Measurements from ENCODE around the gene MX1.

The MX1 gene

GRCh38 chr21:41494242-41494641 lies 68.2 kb downstream of the MX1 start:
- no peak overlapping the region for H3K27ac ChIP-seq
- TF ChIP-seq CTCF (conservative IDR thresholded peaks at IDR 0.05) = no peak
- no peak for TF ChIP-seq ZFX (IDR thresholded peaks at IDR 0.05)

GRCh38 chr21:41497008-41497407 lies 71.0 kb downstream of the MX1 start:
- no peak overlapping the region for H3K27ac ChIP-seq
- TF ChIP-seq ZFX (IDR thresholded peaks at IDR 0.05) = no peak
- no peak for TF ChIP-seq CTCF (conservative IDR thresholded peaks at IDR 0.05)

GRCh38 chr21:41497788-41498187 lies 71.7 kb downstream of the MX1 start:
- H3K27ac ChIP-seq = peak overlapping the region; percentile 30
- TF ChIP-seq CTCF (conservative IDR thresholded peaks at IDR 0.05) = no peak
- no peak for TF ChIP-seq ZFX (IDR thresholded peaks at IDR 0.05)

DNA sequence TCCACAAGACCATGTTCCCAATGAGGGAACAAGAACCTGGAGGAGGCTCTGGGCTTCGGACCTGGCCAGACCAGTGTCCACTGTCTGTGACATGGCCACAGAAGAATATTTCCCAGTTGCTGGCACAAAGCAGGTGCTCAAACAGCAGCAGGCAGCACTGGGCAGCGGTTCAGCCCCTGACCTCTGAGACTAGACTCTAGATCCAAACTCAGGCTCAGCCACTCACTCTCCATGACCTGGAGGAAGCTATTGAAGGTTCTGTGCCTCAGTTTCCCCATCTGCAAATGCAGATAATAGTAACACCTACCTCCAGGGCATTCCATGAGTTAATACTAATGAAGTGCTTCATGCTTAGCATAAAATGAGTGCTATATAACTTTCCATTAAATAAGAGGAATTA lies 73.9 kb downstream of the MX1 start:
- H3K27ac ChIP-seq = peak overlapping the region; percentile 65

DNA sequence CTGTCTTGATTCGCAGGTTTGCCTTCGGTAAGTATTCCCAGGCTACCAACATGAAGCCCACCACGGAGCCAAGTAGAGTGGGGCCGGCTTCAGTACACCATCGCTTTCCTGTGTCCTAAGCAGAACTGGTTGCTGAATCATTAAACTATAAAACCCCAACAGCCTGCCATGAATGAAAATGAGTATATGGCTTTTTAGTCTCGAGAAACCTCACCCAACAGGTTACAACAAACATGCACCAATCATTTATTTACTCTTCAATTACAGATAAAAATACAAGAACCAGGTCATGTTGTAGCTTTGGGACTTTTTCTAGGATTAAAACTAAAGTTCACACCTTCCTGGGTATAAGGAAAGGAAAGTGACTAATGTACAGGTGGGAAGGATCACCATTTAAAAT lies 74.3 kb downstream of the MX1 start:
- no peak for TF ChIP-seq ZFX (IDR thresholded peaks at IDR 0.05)
- TF ChIP-seq CTCF (conservative IDR thresholded peaks at IDR 0.05) = no peak
- peak overlapping the region; percentile 65 for H3K27ac ChIP-seq

More for the DNA sequence above, 73.9 kb downstream of the MX1 start:
- TF ChIP-seq CTCF (conservative IDR thresholded peaks at IDR 0.05) = no peak
- TF ChIP-seq ZFX (IDR thresholded peaks at IDR 0.05) = no peak

GRCh38 chr21:41500931-41501381 lies 74.9 kb downstream of the MX1 start:
- peak overlapping the region; percentile 65 for H3K27ac ChIP-seq
- TF ChIP-seq ZFX (IDR thresholded peaks at IDR 0.05) = no peak
- TF ChIP-seq CTCF (conservative IDR thresholded peaks at IDR 0.05) = no peak

GRCh38 chr21:41501919-41502318 lies 75.9 kb downstream of the MX1 start:
- TF ChIP-seq ZFX (IDR thresholded peaks at IDR 0.05) (no peak), CTCF (conservative IDR thresholded peaks at IDR 0.05) (no peak)
- H3K27ac ChIP-seq = peak overlapping the region; percentile 65

All from C4-2B (cell line).